Thoracic aorta (tissue), 2 donors: Measurements from ENCODE around the gene CIB4. TPM values are rescaled to one million over a fixed set of nuclear protein-coding genes. Genes with fewer than 3 reads are reported as not detected.

Experiments
- ATAC-seq: fragments of 150-250 bp; one replicate; pipeline ENCODE4 v1.8.0; 2017; ENCODE audit warnings: low read depth; ENCODE audit not compliant: insufficient number of reproducible peaks, low FRiP score
- DNase-seq: peaks from one replicate; pipeline ENCODE4 v3.0.0-alpha.2; 2020; ENCODE audit warnings: low spot score
- H3K27ac ChIP-seq, 2 donors: fragments of 200-600 bp; sonication (generic); 1 replicate in 1 of 2; 2 replicates in 1 of 2; pipeline ENCODE4 v1.5.1; 2016; ENCODE audit warnings: mild to moderate bottlenecking in 2 of 2, moderate library complexity in 2 of 2
- H3K27me3 ChIP-seq: fragments of 200-600 bp; sonication (generic); replicated peaks from 2 replicates; pipeline ENCODE4 v1.6.0; 2016; ENCODE audit warnings: mild to moderate bottlenecking; ENCODE audit not compliant: insufficient read depth
- H3K36me3 ChIP-seq: fragments of 200-600 bp; sonication (generic); one replicate; pipeline ENCODE4 v1.5.1; 2016
- H3K4me1 ChIP-seq, 2 donors: fragments of 200-600 bp; sonication (generic); 1 replicate in 1 of 2; 2 replicates in 1 of 2; pipeline versions ENCODE4 v1.5.1 to v1.6.0; 2016; ENCODE audit warnings: low read depth in 2 of 2, mild to moderate bottlenecking in 1 of 2; ENCODE audit not compliant: control insufficient read depth in 1 of 2
- H3K4me3 ChIP-seq: fragments of 200-600 bp; sonication (generic); 2 replicates; pipeline ENCODE4 v1.5.1; 2016; ENCODE audit warnings: mild to moderate bottlenecking
- H3K9me3 ChIP-seq: fragments of 200-600 bp; sonication (generic); 2 replicates; pipeline ENCODE4 v1.5.1; 2016
- CTCF ChIP-seq: fragments of 200-600 bp; sonication (generic); IDR thresholded peaks from one replicate; pipeline ENCODE4 v1.5.1; 2019; ENCODE audit warnings: antibody characterized with exemption
- total RNA-seq, 2 donors: library from RNA; depleted of rRNA; stranded (reverse); fragments of >200 nt; gene quantifications; one replicate each; pipeline versions ENCODE4 v1.1.0 to v1.2.3, GENCODE V29; 2016

Gene CIB4
- total RNA-seq, 2 donors from 2014 or later: not detected

- H3K27ac ChIP-seq: no peak overlapping the region
- DNase-seq (no peak), ATAC-seq (no peak)
- no peaks in the 10 kb centered on the region for H3K36me3 ChIP-seq
- H3K9me3 ChIP-seq: no peaks in the 10 kb centered on the region
- H3K27me3 ChIP-seq: no peaks in the 10 kb centered on the region
- peaks cover 0 to 12% of the 10 kb centered on the region in 2 donors for H3K4me1 ChIP-seq
- no peak overlapping the region for H3K4me3 ChIP-seq
- TF ChIP-seq CTCF: no peak
Measured at GRCh38 chr2:26635401-26635800, 5.8 kb downstream of the CIB4 start.

- Histone ChIP-seq H3K27ac (no peak overlapping the region), H3K9me3 (no peaks in the 10 kb centered on the region), H3K27me3 (no peaks in the 10 kb centered on the region), H3K36me3 (no peaks in the 10 kb centered on the region), H3K4me3 (no peak overlapping the region), H3K4me1 (peaks cover 0 to 12% of the 10 kb centered on the region in 2 donors)
- DNase-seq: no peak
- no peak for ATAC-seq
- TF ChIP-seq CTCF: no peak
Measured at GRCh38 chr2:26634636-26635230, 6.4 kb downstream of the CIB4 start.

GRCh38 chr2:26633993-26634595, 7.1 kb downstream of the CIB4 start:
- no peaks in the 10 kb centered on the region for H3K36me3 ChIP-seq
- no peak overlapping the region for H3K27ac ChIP-seq
- no peaks in the 10 kb centered on the region for H3K27me3 ChIP-seq
- no peak for DNase-seq
- H3K4me1 ChIP-seq: peaks cover 0 to 12% of the 10 kb centered on the region in 2 donors
- H3K4me3 ChIP-seq: no peak overlapping the region
- no peak for TF ChIP-seq CTCF
- no peaks in the 10 kb centered on the region for H3K9me3 ChIP-seq
- ATAC-seq: no peak

- ATAC-seq: no peak
- DNase-seq: no peak
Measured at GRCh38 chr2:26633351-26633945, 7.7 kb downstream of the CIB4 start.

More at GRCh38 chr2:26633351-26633945, 7.7 kb downstream of the CIB4 start:
- Histone ChIP-seq H3K36me3 (no peaks in the 10 kb centered on the region), H3K27ac (no peak overlapping the region), H3K27me3 (no peaks in the 10 kb centered on the region), H3K4me1 (peaks cover 0 to 12% of the 10 kb centered on the region in 2 donors), H3K4me3 (no peak overlapping the region), H3K9me3 (no peaks in the 10 kb centered on the region)
- no peak for TF ChIP-seq CTCF
